OCI-LY7 (cell line): Measurements from ENCODE around the gene ANO6. TPM values are rescaled to one million over a fixed set of nuclear protein-coding genes. Genes with fewer than 3 reads are reported as not detected.
A peak's percentile ranks its signal among the peaks of the same experiment; 100 is the strongest.

Experiments
- BruUV-seq: library from RNA; stranded (reverse); fragments of 400-500 nt; replicated peaks from 2 replicates; lab custom pipeline; 2021; lab: Mats Ljungman, UMichigan
- CTCF ChIA-PET: fragments of 300-600 bp; sonication (Branson Sonifier 250); formaldehyde crosslinking; loops from one replicate; lab custom pipeline; 2022; ENCODE audit warnings: antibody characterized with exemption; ENCODE audit not compliant: unreplicated experiment; lab: Charles Lee
- POLR2A ChIA-PET: fragments of 300-600 bp; sonication (Branson Sonifier 250); formaldehyde crosslinking; loops from one replicate; lab custom pipeline; 2022; ENCODE audit warnings: antibody characterized with exemption; lab: Charles Lee
- DNase-seq: peaks from one replicate; pipeline ENCODE4 v3.0.0-alpha.2; 2015; ENCODE audit warnings: low spot score
- H2AFZ ChIP-seq: fragments of 200-600 bp; sonication (generic), shearing (Covaris generic); 2 replicates; pipeline ENCODE4 v1.6.1; 2014; ENCODE audit warnings: mild to moderate bottlenecking, antibody characterized with exemption, low read length, moderate library complexity
- H3K27ac ChIP-seq: fragments of 200-600 bp; sonication (generic); 2 replicates; pipeline ENCODE4 v1.5.1; 2014; ENCODE audit warnings: mixed run types, low read depth, mild to moderate bottlenecking, moderate library complexity, low read length, inconsistent platforms; ENCODE audit not compliant: poor library complexity, severe bottlenecking
- H3K36me3 ChIP-seq: fragments of 200-600 bp; sonication (generic); 2 replicates; pipeline ENCODE4 v1.6.1; 2014; ENCODE audit warnings: mild to moderate bottlenecking, antibody characterized with exemption, low read length, moderate library complexity, mixed read lengths; ENCODE audit not compliant: insufficient read depth
- H3K4me1 ChIP-seq: fragments of 200-600 bp; sonication (generic); 2 replicates; pipeline ENCODE4 v1.5.1; 2014; ENCODE audit warnings: mild to moderate bottlenecking, low read length; ENCODE audit not compliant: insufficient read depth, poor library complexity, severe bottlenecking
- H3K4me2 ChIP-seq: fragments of 200-600 bp; sonication (generic); 2 replicates; pipeline ENCODE4 v1.6.1; 2014; ENCODE audit warnings: mild to moderate bottlenecking, low read length
- H3K4me3 ChIP-seq: fragments of 200-600 bp; sonication (generic); 2 replicates; pipeline ENCODE4 v1.5.1; 2014; ENCODE audit warnings: mild to moderate bottlenecking, low read depth, low read length; ENCODE audit not compliant: poor library complexity, severe bottlenecking
- H3K79me2 ChIP-seq: fragments of 200-600 bp; sonication (generic); 2 replicates; pipeline ENCODE4 v1.6.1; 2016; ENCODE audit warnings: low read depth, mild to moderate bottlenecking, low read length, moderate library complexity, mixed read lengths; ENCODE audit not compliant: insufficient read depth
- H3K9me2 ChIP-seq: fragments of 200-600 bp; sonication (generic); 2 replicates; pipeline ENCODE4 v1.6.1; 2016; ENCODE audit warnings: mild to moderate bottlenecking, low read length, mixed read lengths; ENCODE audit not compliant: insufficient read depth
- H3K9me3 ChIP-seq: fragments of 200-600 bp; sonication (generic); 2 replicates; pipeline ENCODE4 v1.6.1; 2014; ENCODE audit warnings: mild to moderate bottlenecking, mixed run types, low read length, mixed read lengths
- H4K20me1 ChIP-seq: fragments of 200-600 bp; sonication (generic); 2 replicates; pipeline ENCODE4 v1.6.1; 2014; ENCODE audit warnings: mild to moderate bottlenecking, antibody characterized with exemption, low read length, moderate library complexity, mixed read lengths; ENCODE audit not compliant: insufficient read depth
- CTCF ChIP-seq: fragments of 200-600 bp; sonication (generic); conservative IDR thresholded peaks from 2 replicates; pipeline ENCODE4 v1.5.1; 2014; ENCODE audit warnings: mild to moderate bottlenecking, antibody characterized with exemption, low read length, moderate library complexity, mixed read lengths
- EZH2phosphoT487 ChIP-seq: fragments of 200-600 bp; sonication (generic); IDR thresholded peaks from 2 replicates; pipeline ENCODE4 v1.6.1; 2018; ENCODE audit warnings: low read depth, borderline replicate concordance, mild to moderate bottlenecking, mixed run types, antibody characterized with exemption, low read length, moderate library complexity, mixed read lengths
- intact Hi-C: fragments of 100-400 bp; cut with micrococcal nuclease; formaldehyde crosslinking; loops from one replicate; pipeline ENCODE4 v1.10.0; 2022; ENCODE audit not compliant: unreplicated experiment
- total RNA-seq, 2 experiments: library from RNA; depleted of rRNA in 1 of 2; stranded (reverse); fragments of >200 nt in 1 of 2; shearing (Covaris generic) in 1 of 2; gene quantifications; 2 replicates each; pipeline ENCODE4 v1.2.3, GENCODE V29; 2014 to 2022

The ANO6 gene
- total RNA-seq, 2 experiments from 2014 or later = 15.0 to 17.7 TPM

- ChIA-PET POLR2A (interaction anchor here (1.7 kb wide), 1 partner anchor 9 kb away, joined by 4 read pairs; no protein-coding TSS in a partner anchor), CTCF (no interaction called here)
- no TSS peak for BruUV-seq
- Histone ChIP-seq H3K4me3 (no peak overlapping the region), H3K36me3 (peaks cover 6% of the 10 kb centered on the region; the same call in 1 of the 2 replicates), H3K79me2 (no peaks in the 10 kb centered on the region), H3K27ac (no peak overlapping the region), H4K20me1 (no peaks in the 10 kb centered on the region), H3K9me2 (no peaks in the 10 kb centered on the region), H3K9me3 (no peaks in the 10 kb centered on the region), H3K4me2 (no peak overlapping the region), H2AFZ (no peak overlapping the region), H3K4me1 (no peaks in the 10 kb centered on the region)
- TF ChIP-seq CTCF (no peak), EZH2phosphoT487 (no peak)
- intact Hi-C loops = no loop called here
- no peak for DNase-seq
Observed at GRCh38 chr12:45402288-45402687, 186.4 kb downstream of the ANO6 start.

GRCh38 chr12:45406988-45407850, 191.3 kb downstream of the ANO6 start:
- intact Hi-C loops = no loop called here
- peaks cover 22% of the 10 kb centered on the region for H3K36me3 ChIP-seq

More at GRCh38 chr12:45406988-45407850, 191.3 kb downstream of the ANO6 start:
- Histone ChIP-seq H2AFZ (no peak overlapping the region), H3K9me3 (no peaks in the 10 kb centered on the region), H3K4me3 (no peak overlapping the region), H3K9me2 (no peaks in the 10 kb centered on the region), H3K27ac (peak overlapping the region; percentile 41), H3K79me2 (no peaks in the 10 kb centered on the region), H4K20me1 (no peaks in the 10 kb centered on the region), H3K4me2 (no peak overlapping the region), H3K4me1 (peaks cover 11% of the 10 kb centered on the region)
- no TSS peak for BruUV-seq
- ChIA-PET CTCF (no interaction called here), POLR2A (interaction anchor here (0.6 to 0.8 kb wide), 4 partner anchors 13 to 615 kb away, joined by 3 to 7 read pairs (median 3); no protein-coding TSS in a partner anchor)
- no peak for DNase-seq
- TF ChIP-seq CTCF (no peak), EZH2phosphoT487 (no peak)
